GM21786 (cell line): ENCODE results near the gene MGARP.
A peak's percentile ranks its signal among the peaks of the same experiment; 100 is the strongest.

Experiments used
- ATAC-seq: cut with Tn5 transposase; IDR thresholded peaks from one replicate; pipeline ENCODE4 v1.9.1; 2021; ENCODE audit not compliant: unreplicated experiment

The MGARP gene

DNA sequence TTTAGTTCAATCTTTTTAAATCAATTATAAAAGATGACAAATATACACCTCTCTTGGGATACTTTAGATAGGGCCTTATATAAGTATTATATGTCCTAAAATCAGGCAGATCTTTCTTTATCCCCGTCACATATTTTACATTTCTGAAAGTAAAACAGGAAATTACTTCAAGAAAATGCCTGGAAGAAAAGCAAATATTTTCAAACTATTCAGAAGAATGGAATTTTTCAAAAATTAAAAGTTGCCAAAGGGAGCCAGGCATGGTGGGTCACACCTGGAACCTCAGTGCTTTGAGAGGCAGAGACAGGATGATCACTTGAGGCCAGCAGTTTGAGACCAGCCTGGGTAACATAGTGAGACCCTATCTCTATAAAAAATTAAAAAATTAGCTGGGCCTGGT lies 34.4 kb downstream of the MGARP start:
- ATAC-seq: no peak

GRCh38 chr4:139243448-139244365 lies 36.3 kb downstream of the MGARP start:
- ATAC-seq: no peak

DNA sequence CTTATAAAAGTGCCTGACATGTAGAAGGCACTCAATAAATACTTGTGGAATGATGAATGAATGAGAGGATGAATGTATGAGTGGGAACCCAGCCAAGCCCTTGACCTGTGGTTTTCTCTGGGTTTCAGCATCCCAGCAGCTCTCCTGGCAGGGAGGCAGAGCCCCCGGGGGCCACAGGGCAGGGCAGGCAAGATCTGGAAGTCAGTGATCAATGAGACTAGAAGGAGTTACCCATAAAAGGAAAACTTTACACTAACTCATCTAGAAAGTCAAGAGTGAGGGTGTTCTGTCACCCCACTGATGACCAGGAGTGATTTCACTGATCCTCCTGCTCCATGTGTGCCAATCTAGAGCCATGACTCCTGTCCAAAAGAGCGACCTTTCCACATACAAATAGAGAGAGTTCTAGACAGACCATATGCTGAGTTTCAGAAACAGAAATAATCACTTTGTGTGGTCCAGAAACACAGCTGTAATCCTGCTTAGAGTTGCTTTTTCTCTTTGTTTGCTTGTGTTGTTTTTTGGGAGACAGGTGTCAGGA lies 37.4 kb downstream of the MGARP start:
- no peak for ATAC-seq

GRCh38 chr4:139241784-139242151 lies 38.3 kb downstream of the MGARP start:
- no peak for ATAC-seq

- no peak for ATAC-seq
These were observed 38.8 kb downstream of the MGARP start for GRCh38 chr4:139241086-139241783.

DNA sequence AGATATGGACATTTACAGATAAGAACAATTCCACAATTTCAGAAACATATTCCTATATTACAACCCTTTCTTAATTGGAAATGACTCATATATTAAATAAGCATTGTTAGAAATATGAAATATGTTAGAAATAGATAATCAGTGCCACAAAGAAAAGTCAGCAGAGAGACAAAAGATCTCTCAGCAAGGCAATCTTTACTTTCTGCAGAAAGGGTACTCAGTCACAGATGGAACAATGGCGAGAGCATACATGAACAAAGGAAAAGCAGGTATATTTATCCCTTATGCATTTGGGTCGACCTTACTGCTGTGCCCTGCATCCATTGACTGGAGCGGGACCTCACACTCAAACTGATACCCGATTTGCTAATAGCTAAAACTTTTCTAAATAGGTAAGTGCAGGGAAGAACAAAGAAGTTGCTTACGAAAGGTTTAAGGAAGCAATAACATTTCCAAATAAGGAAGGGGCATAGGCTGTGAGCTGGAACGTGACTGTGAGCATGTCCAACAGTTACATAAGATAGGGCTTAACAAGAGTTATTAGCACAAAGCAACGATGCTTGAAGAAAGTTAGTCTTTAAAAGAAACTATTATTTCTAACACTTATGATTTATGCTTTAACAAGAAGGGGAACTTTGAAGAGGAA lies 40.8 kb downstream of the MGARP start:
- no peak for ATAC-seq

DNA sequence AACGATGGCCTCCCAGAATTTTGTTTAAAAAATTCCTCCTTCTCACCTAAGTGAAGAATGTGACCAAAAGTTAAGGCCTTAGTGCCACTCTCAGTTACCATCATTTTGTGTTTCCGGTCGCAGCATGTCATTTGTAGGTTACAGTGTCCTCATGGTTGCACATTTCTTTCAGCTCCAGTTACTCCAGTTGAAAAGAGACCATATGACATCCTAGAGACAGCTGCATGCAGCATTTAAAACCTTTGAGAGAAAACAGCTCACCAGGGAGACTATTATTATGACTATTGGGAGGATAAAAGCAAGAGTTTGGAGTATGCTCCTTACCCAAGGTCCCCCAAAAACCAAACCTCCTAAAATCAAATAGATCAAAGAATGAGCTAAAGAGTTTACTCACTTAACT lies 45.8 kb downstream of the MGARP start:
- no peak for ATAC-seq

DNA sequence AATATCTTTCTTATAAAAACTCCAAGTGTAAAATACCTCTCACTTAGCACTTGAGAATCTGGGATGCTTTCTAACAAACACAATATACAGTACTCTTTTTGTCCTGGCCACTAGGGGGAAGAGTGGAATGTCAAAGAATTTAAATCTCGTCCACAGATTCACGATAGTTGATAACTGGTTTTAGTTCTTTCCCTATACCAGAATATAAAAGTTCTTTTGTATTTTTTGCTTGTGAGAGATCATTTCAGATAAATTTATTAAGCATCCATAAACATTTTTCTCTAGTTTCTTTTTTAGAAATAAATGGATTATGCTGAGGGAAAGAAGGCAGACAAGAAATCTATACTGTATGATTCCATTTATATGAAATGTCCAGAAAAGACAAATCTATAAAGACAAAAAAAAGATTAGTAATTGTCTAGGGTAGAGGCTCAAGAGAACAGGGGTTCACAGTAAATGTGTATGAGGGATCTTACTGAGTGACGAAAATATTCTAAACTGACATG lies 50.4 kb downstream of the MGARP start:
- peak; percentile 58 for ATAC-seq

GRCh38 chr4:139227729-139228404 lies 52.2 kb downstream of the MGARP start:
- ATAC-seq: peak; percentile 38

GRCh38 chr4:139223682-139224317 lies 56.2 kb downstream of the MGARP start:
- no peak for ATAC-seq

- no peak for ATAC-seq
These were observed 57.8 kb downstream of the MGARP start for GRCh38 chr4:139222215-139222614.

- no peak for ATAC-seq
These were observed 58.3 kb downstream of the MGARP start for GRCh38 chr4:139221687-139222086.

DNA sequence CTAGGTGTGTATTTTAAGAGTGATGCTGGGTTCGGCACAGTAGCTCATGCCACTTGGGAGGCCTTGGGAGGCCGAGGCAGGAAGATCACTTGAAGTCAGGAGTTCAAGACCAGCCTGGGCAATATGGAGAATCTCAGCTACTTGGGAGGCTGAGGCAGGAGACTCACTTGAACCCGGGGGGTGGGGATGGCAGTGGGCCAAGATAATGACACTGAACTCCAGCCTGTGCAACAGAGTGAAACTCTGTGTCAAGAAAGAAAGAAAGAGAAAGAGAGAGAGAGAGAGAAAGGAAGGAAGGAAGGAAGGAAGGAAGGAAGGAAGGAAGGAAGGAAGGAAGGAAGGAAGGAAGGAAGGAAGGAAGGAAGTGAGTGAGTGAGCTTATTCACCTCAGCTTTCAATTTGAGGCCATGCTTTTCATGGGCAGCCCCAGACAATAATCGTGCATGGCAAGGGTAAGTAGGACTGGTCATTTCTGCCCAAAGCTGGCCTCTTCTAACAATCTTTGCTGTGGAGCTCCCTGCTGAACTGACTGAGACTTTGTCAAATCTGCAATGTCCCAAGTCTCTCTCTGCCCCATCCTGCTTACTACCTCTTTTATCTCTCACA lies 60.5 kb downstream of the MGARP start:
- ATAC-seq: no peak
